ENCODE results near the gene CCDC183. TPM values are rescaled to one million over a fixed set of nuclear protein-coding genes. Genes with fewer than 3 reads are reported as not detected.
A peak's percentile ranks its signal among the peaks of the same experiment; 100 is the strongest.

CCDC183 gene
- total and polyA plus RNA-seq, 2 donors from 2014 or later: 0.88 to 3.1 TPM

DNA sequence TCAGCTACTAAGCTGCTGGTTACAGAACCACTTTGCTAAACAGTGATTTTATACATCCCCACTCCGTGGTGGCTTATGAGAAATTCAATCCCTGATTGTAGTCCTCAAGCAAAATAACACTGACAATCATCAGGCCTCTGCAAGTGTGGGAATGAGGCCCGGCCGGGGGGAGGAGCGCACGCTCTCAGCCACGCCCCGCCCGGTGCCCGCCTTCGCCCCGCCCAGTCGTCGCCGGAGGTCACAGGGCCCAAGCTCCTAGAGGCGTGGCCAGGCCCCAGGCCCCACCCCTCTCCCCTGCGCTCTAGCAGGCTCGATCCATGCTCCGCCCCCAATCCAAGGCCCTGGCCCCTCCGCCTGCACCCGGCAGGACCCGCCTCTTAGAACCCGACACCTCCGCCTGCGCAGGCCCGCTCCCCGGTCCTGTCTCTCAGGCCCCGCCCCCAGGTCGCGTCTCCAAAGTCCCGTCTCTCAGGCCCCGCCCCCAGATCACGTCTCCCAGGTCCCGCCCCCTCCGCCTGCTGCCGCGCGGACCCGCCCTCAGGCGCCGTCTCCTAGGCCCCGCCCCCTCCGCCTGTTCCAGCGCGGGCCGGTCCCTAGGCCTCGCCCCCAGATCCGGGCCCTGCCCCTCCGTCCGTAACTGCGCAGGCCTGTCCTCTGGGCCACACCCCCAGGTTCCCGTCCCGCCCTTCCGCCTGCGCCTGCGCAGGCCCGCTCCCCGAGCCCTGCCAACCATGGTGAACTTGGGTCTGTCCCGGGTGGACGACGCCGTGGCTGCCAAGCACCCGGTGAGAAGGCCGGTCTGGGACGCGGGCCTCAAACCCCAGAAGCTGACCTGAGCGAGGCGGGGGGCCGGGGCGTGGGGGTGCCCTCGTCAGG, 5.3 kb upstream of the CCDC183 start, which contains the start of gene TMEM141:
TSS of gene TMEM141 (plus strand) at position 705 of the 876 bp plus-strand sequence. CDS start at position 732, 27 bp downstream.
- FAIRE-seq: no peak
- peaks cover 3 to 18% (median 6%) of the 10 kb centered on the region in 3 donors for H3K4me1 ChIP-seq (ENCODE audit: control insufficient read depth in 2 of 3, insufficient read depth in 2 of 3, low read depth in 1 of 3, low read length in 3 of 3)
- TF ChIP-seq, protein P1, sequence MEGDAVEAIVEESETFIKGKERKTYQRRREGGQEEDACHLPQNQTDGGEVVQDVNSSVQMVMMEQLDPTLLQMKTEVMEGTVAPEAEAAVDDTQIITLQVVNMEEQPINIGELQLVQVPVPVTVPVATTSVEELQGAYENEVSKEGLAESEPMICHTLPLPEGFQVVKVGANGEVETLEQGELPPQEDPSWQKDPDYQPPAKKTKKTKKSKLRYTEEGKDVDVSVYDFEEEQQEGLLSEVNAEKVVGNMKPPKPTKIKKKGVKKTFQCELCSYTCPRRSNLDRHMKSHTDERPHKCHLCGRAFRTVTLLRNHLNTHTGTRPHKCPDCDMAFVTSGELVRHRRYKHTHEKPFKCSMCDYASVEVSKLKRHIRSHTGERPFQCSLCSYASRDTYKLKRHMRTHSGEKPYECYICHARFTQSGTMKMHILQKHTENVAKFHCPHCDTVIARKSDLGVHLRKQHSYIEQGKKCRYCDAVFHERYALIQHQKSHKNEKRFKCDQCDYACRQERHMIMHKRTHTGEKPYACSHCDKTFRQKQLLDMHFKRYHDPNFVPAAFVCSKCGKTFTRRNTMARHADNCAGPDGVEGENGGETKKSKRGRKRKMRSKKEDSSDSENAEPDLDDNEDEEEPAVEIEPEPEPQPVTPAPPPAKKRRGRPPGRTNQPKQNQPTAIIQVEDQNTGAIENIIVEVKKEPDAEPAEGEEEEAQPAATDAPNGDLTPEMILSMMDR (IDR thresholded peaks at IDR 0.05; ENCODE audit: borderline replicate concordance, extremely low read depth, insufficient read depth): peak; percentile 14

DNA sequence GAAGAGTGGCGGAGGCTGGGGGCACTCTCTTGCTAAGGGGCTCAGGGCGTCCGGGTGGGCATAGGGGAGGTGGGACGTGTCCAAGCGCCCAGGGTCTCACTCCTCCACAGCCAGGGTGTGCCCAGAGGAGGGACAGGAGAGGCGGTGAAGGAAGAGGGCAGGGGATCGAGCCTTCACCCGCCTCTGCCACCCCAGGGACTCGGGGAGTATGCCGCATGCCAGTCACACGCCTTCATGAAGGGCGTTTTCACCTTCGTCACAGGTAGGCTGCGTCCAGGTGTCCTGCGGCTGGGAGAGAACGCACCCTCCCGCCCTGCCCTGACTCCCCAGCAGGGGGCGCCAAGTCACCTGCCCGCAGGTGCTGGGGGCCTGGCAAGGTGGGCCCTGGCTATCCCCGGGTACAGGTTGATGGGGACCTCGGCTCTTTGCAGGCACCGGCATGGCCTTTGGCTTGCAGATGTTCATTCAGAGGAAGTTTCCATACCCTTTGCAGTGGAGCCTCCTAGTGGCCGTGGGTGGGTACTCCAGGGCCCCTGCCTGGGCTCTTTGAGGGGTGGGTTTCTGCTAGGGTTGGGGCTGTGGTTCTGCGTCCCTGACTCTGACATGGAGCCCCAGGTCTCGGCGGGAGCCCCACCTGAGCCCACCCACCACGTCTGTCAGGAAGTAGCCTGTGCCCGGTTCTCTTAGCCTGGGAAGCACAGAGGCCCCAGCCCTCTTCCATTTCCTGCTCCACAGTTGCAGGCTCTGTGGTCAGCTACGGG, 4.4 kb upstream of the CCDC183 start:
- Histone ChIP-seq H3K36me3 (ENCODE audit: control insufficient read depth in 2 of 3, insufficient read depth in 3 of 3, low read length in 3 of 3) (peaks cover 0 to 3% (median 3%) of the 10 kb centered on the region in 3 donors), H3K9ac (ENCODE audit: low read length in 3 of 3) (peak overlapping the region; percentile 65 to 97 (median 85)), H3K27ac (ENCODE audit: low read depth in 2 of 2, low read length in 2 of 2) (peak overlapping the region; percentile 95 to 97), H3K4me3 (ENCODE audit: low read length in 3 of 3) (peak overlapping the region; percentile 81 to 90 (median 87)), H3K27me3 (ENCODE audit: control insufficient read depth, insufficient read depth, low read length) (no peaks in the 10 kb centered on the region), H3K4me1 (ENCODE audit: control insufficient read depth in 2 of 3, insufficient read depth in 2 of 3, low read depth in 1 of 3, low read length in 3 of 3) (peaks cover 3 to 18% (median 6%) of the 10 kb centered on the region in 3 donors), H3K9me3 (ENCODE audit: control insufficient read depth in 2 of 3, insufficient read depth in 1 of 3, low read length in 3 of 3) (no peaks in the 10 kb centered on the region)
- intact Hi-C loops (cut with DNase I): loop anchor here (10.0 kb wide), 1 partner anchor 153 kb away; the partner anchor contains the start of genes C8G and FBXW5
- DNase-seq (peak; percentile 72 to 94 (median 74)), FAIRE-seq (no peak)
- TF ChIP-seq, protein P1 (IDR thresholded peaks at IDR 0.05; ENCODE audit: borderline replicate concordance, extremely low read depth, insufficient read depth): peak; percentile 45

More for the DNA sequence above, 5.3 kb upstream of the CCDC183 start, which contains the start of gene TMEM141:
- H3K4me3 ChIP-seq (ENCODE audit: low read length in 3 of 3): peak within 1 kb of the TSS; percentile 81 to 90 (median 87)
- H3K9me3 ChIP-seq (ENCODE audit: control insufficient read depth in 2 of 3, insufficient read depth in 1 of 3, low read length in 3 of 3): no peaks in the 10 kb centered on the region
- DNase-seq: peak; percentile 100
- intact Hi-C loops (cut with DNase I): loop anchor here (10.0 kb wide), 1 partner anchor 154 kb away; the partner anchor contains the start of genes C8G and FBXW5
- H3K36me3 ChIP-seq (ENCODE audit: control insufficient read depth in 2 of 3, insufficient read depth in 3 of 3, low read length in 3 of 3): peaks cover 0 to 3% (median 3%) of the 10 kb centered on the region in 3 donors
- H3K27me3 ChIP-seq (ENCODE audit: control insufficient read depth, insufficient read depth, low read length): no peaks in the 10 kb centered on the region
- H3K27ac ChIP-seq (ENCODE audit: low read depth in 2 of 2, low read length in 2 of 2): peak within 1 kb of the TSS; percentile 95 to 97
- H3K9ac ChIP-seq (ENCODE audit: low read length in 3 of 3): peak within 1 kb of the TSS; percentile 65 to 97 (median 85)

DNA sequence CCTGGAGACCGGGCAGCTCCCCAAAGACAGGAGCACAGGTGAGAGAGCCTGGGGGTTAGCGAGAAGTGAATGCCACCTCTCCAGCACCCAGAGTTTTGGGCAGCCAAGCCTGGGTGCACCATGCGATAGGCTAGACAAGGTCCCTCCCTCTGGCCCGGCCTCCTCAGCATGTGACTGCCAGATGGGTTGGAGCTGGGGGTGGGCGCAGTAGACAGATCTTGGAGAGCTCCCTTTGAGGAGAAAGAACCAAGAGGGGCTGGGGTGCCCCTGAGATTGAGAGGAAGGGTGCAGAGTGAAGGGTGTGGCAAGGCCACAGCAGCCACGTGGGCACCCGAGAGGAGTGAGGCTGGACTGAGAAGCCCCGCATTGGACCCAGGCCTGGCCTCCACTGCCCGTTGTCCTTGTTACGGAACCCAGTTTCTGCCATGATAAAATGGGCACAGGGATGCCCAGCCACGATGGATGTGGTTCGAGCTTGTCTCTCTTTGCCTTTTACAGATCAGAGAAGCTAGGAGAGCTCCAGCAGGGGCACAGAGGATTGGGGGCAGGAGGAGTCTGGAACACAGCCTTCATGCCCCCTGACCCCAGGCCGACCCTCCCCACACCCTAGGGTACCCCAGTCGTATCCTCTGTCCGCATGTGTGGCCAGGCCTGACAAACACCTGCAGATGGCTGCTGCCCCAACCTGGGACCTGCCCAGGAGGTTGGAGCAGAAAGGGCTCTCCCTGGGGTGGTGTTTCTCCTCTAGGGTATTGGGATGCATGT, 3.6 kb upstream of the CCDC183 start:
- FAIRE-seq (no peak), DNase-seq (peak in 2 of 5 donors; percentile 72 to 81)
- H3K27ac ChIP-seq (ENCODE audit: low read depth in 2 of 2, low read length in 2 of 2): peak overlapping the region; percentile 95 to 97
- H3K36me3 ChIP-seq (ENCODE audit: control insufficient read depth in 2 of 3, insufficient read depth in 3 of 3, low read length in 3 of 3): peaks cover 0 to 3% (median 3%) of the 10 kb centered on the region in 3 donors
- H3K9me3 ChIP-seq (ENCODE audit: control insufficient read depth in 2 of 3, insufficient read depth in 1 of 3, low read length in 3 of 3): no peaks in the 10 kb centered on the region
- intact Hi-C loops (cut with DNase I): loop anchor here (10.0 kb wide), 1 partner anchor 152 kb away; the partner anchor contains the start of genes C8G and FBXW5
- peak overlapping the region in 1 of 3 donors; percentile 85 for H3K9ac ChIP-seq (ENCODE audit: low read length in 3 of 3)
- peaks cover 6 to 20% (median 6%) of the 10 kb centered on the region in 3 donors for H3K4me1 ChIP-seq (ENCODE audit: control insufficient read depth in 2 of 3, insufficient read depth in 2 of 3, low read depth in 1 of 3, low read length in 3 of 3)
- peak overlapping the region in 1 of 3 donors; percentile 87 for H3K4me3 ChIP-seq (ENCODE audit: low read length in 3 of 3)
- TF ChIP-seq, protein P1 (IDR thresholded peaks at IDR 0.05; ENCODE audit: borderline replicate concordance, extremely low read depth, insufficient read depth): no peak
- no peaks in the 10 kb centered on the region for H3K27me3 ChIP-seq (ENCODE audit: control insufficient read depth, insufficient read depth, low read length)

Measured in kidney (tissue), 14 donors.